ENCODE results near the gene ATF6. TPM values are rescaled to one million over a fixed set of nuclear protein-coding genes. Genes with fewer than 3 reads are reported as not detected.

Gene ATF6
- total and polyA plus RNA-seq, 2 donors (not counting 3 experiments of a cell fraction or from before 2014, with no cell fraction given): 24.9 to 40.3 TPM

DNA sequence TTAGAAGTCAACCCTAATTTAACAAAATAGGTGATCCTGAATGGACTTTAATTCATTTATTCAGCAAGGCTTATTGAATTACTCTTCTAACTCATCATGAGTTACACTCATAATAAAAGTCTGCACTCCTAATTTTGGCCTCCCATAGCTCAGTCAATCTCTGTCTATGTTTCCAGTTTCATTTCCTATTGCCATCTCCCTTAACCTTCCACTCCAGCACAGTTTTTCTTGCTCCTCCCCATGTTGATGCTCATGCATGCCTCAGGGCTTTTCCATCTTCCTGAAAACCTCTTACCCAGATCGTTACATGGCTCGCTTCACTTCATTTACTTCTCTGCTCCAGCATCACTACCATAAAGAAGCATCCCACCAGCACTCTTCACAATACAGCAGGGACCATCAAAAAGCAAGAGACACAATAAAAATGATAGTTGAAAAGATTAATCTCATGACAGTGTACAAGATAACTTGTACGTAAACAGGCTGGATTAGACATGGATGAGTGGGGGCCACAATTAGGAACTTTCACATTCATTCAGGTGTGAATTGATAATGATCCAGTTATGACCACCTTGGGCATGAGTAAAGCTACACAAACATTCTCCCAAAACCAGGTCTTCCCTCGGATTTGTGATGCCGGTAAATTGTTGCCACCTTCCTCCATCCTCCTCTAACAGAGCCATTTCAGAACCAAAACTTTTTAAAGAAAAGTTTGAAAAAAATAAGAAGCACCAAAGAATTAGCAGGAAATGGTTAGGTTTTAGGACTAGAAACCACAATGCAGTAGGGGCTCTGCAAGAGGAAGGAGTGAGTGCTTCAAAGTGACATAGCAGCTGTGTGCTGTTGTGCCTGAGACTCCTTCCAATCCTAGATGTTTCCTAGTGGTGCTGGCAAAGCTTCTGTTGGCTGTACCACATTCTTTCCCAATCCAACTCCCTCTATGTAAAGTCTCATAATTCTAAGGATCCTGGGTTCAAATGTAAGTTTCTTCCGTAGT, 167.8 kb downstream of the ATF6 start:
- BruUV-seq (replicated peaks): no TSS peak
- Histone ChIP-seq H3K9me3 (replicated peaks; ENCODE audit: control insufficient read depth, insufficient read depth, low read length) (no peaks in the 10 kb centered on the region), H3K27me3 (ENCODE audit: control insufficient read depth in 2 of 2, insufficient read depth in 2 of 2, low read length in 2 of 2) (no peaks in the 10 kb centered on the region), H3K4me1 (ENCODE audit: control insufficient read depth, extremely low read depth, insufficient read depth, low read length) (peaks cover 11% of the 10 kb centered on the region), H3K4me2 (ENCODE audit: insufficient read depth, low read length) (no peak overlapping the region), H3K27ac (ENCODE audit: insufficient read depth, low read depth, low read length) (no peak overlapping the region), H3K79me2 (ENCODE audit: control insufficient read depth, insufficient read depth, low read length) (no peaks in the 10 kb centered on the region), H3K9me1 (replicated peaks; ENCODE audit: control insufficient read depth, extremely low read depth, insufficient read depth, low read length) (no peaks in the 10 kb centered on the region), H3K36me3 (ENCODE audit: control insufficient read depth in 2 of 2, extremely low read depth in 1 of 2, insufficient read depth in 2 of 2, low read length in 2 of 2) (no peaks in the 10 kb centered on the region), H3K9ac (replicated peaks; ENCODE audit: extremely low read depth, insufficient read depth, low read length) (no peak overlapping the region), H3K4me3 (replicated peaks in 1 of 3; ENCODE audit: insufficient read depth in 1 of 3, low read depth in 1 of 3, low read length in 3 of 3) (no peak overlapping the region), H4K20me1 (replicated peaks; ENCODE audit: control insufficient read depth, extremely low read depth, insufficient read depth, low read length) (no peaks in the 10 kb centered on the region), H2AFZ (ENCODE audit: low read depth, low read length) (no peak overlapping the region)
- intact Hi-C loops (cut with micrococcal nuclease): no loop called here
- TF ChIP-seq MYC (IDR thresholded peaks at IDR 0.05; ENCODE audit: low read depth, low read length): no peak
- DNase-seq (ENCODE audit: low read depth, low spot score) (no peak), FAIRE-seq (no peak)
- dilution Hi-C loops (cut with MboI; ENCODE audit: extremely low pct_ligation_motif_present, low sequenced_read_pairs): no loop called here
- ChIA-PET POLR2A (no interaction called here), CTCF (interaction anchor here (1.0 to 1.3 kb wide), 4 partner anchors 12 to 141 kb away, joined by 3 to 5 read pairs (median 3); no protein-coding TSS in a partner anchor)

GRCh38 chr1:161935264-161935663, 169.1 kb downstream of the ATF6 start:
- dilution Hi-C loops (cut with MboI; ENCODE audit: extremely low pct_ligation_motif_present, low sequenced_read_pairs) (no loop called here), intact Hi-C loops (cut with micrococcal nuclease) (no loop called here)
- Histone ChIP-seq H3K27me3 (ENCODE audit: control insufficient read depth in 2 of 2, insufficient read depth in 2 of 2, low read length in 2 of 2) (no peaks in the 10 kb centered on the region), H2AFZ (ENCODE audit: low read depth, low read length) (no peak overlapping the region), H4K20me1 (replicated peaks; ENCODE audit: control insufficient read depth, extremely low read depth, insufficient read depth, low read length) (no peaks in the 10 kb centered on the region), H3K4me3 (replicated peaks in 1 of 3; ENCODE audit: insufficient read depth in 1 of 3, low read depth in 1 of 3, low read length in 3 of 3) (no peak overlapping the region), H3K4me2 (ENCODE audit: insufficient read depth, low read length) (no peak overlapping the region), H3K9me1 (replicated peaks; ENCODE audit: control insufficient read depth, extremely low read depth, insufficient read depth, low read length) (no peaks in the 10 kb centered on the region), H3K36me3 (ENCODE audit: control insufficient read depth in 2 of 2, extremely low read depth in 1 of 2, insufficient read depth in 2 of 2, low read length in 2 of 2) (no peaks in the 10 kb centered on the region), H3K9me3 (replicated peaks; ENCODE audit: control insufficient read depth, insufficient read depth, low read length) (no peaks in the 10 kb centered on the region), H3K27ac (ENCODE audit: insufficient read depth, low read depth, low read length) (no peak overlapping the region), H3K79me2 (ENCODE audit: control insufficient read depth, insufficient read depth, low read length) (no peaks in the 10 kb centered on the region), H3K9ac (replicated peaks; ENCODE audit: extremely low read depth, insufficient read depth, low read length) (no peak overlapping the region), H3K4me1 (ENCODE audit: control insufficient read depth, extremely low read depth, insufficient read depth, low read length) (peaks cover 3% of the 10 kb centered on the region)
- TF ChIP-seq POLR2AphosphoS5 (IDR thresholded peaks at IDR 0.05; ENCODE audit: insufficient read depth, low read depth, low read length): no peak
- TF ChIP-seq CTCF (IDR thresholded peaks at IDR 0.05; ENCODE audit: extremely low read depth in 1 of 2, insufficient read depth in 1 of 2, low read depth in 1 of 2, low read length in 2 of 2): no peak
- TF ChIP-seq FOS (IDR thresholded peaks at IDR 0.05; ENCODE audit: borderline replicate concordance, insufficient read depth, low read length): no peak
- TF ChIP-seq MYC (IDR thresholded peaks at IDR 0.05; ENCODE audit: low read depth, low read length): no peak
- no peak for TF ChIP-seq POLR2A (IDR thresholded peaks at IDR 0.05; ENCODE audit: low read depth, low read length)
- no peak for TF ChIP-seq MAX (IDR thresholded peaks at IDR 0.05; ENCODE audit: insufficient read depth, insufficient read length)
- BruUV-seq (replicated peaks): no TSS peak
- CTCF ChIA-PET: interaction anchor here (1.0 to 1.3 kb wide), 2 partner anchors 103 to 143 kb away, joined by 3 to 5 read pairs; no protein-coding TSS in a partner anchor
- DNase-seq (ENCODE audit: low read depth, low spot score) (no peak), FAIRE-seq (no peak)
- POLR2A ChIA-PET: no interaction called here

Data from endothelial cell of umbilical vein (primary cell).